Measurements from ENCODE around the gene PITPNM2.
A peak's percentile ranks its signal among the peaks of the same experiment; 100 is the strongest.

The PITPNM2 gene

GRCh38 chr12:123150744-123151456, at the start of gene PITPNM2:
Gene PITPNM2 (minus strand): TSS chr12:123151090. CDS start chr12:123034590, 116,500 bp downstream.
- H2AFZ ChIP-seq (ENCODE audit: low read length) = no peak within 1 kb of the TSS
- no peaks in the 10 kb centered on the region for H3K9me2 ChIP-seq (replicated peaks; ENCODE audit: low read depth, low read length)
- peaks cover 10% of the 10 kb centered on the region for H3K27me3 ChIP-seq (ENCODE audit: insufficient read depth, low read length, poor library complexity, severe bottlenecking)
- H3K36me3 ChIP-seq (ENCODE audit: insufficient read depth, low read length) = peaks cover 13% of the 10 kb centered on the region; the same call in 1 of the 2 replicates
- H3K4me2 ChIP-seq (ENCODE audit: low read depth, low read length, poor library complexity, severe bottlenecking) = peak within 1 kb of the TSS; percentile 49
- H4K20me1 ChIP-seq (ENCODE audit: insufficient read depth, low read length, poor library complexity, severe bottlenecking) = no peaks in the 10 kb centered on the region
- TF ChIP-seq EZH2phosphoT487 (IDR thresholded peaks at IDR 0.05; ENCODE audit: borderline replicate concordance) (no peak), CTCF (conservative IDR thresholded peaks at IDR 0.05; ENCODE audit: low read length) (no peak)
- peak within 1 kb of the TSS; percentile 64 for H3K4me3 ChIP-seq (ENCODE audit: low read length, poor library complexity, severe bottlenecking)
- H3K79me2 ChIP-seq (ENCODE audit: insufficient read depth, low read length) = no peaks in the 10 kb centered on the region
- no peaks in the 10 kb centered on the region for H3K9me3 ChIP-seq (ENCODE audit: insufficient read depth, low read depth, low read length)
- no peaks in the 10 kb centered on the region for H3K4me1 ChIP-seq (ENCODE audit: insufficient read depth, low read length, poor library complexity, severe bottlenecking)
- peaks cover 4% of the 10 kb centered on the region; the same call in 1 of the 2 replicates for H3F3A ChIP-seq (ENCODE audit: low read depth)
- no peak within 1 kb of the TSS for H3K9ac ChIP-seq (ENCODE audit: low read depth, low read length, poor library complexity, severe bottlenecking)

GRCh38 chr12:123200414-123200813, 49.5 kb upstream of the PITPNM2 start:
- Histone ChIP-seq H3K9ac (ENCODE audit: low read depth, low read length, poor library complexity, severe bottlenecking) (no peak overlapping the region), H3K9me2 (replicated peaks; ENCODE audit: low read depth, low read length) (no peaks in the 10 kb centered on the region), H3K79me2 (ENCODE audit: insufficient read depth, low read length) (no peaks in the 10 kb centered on the region), H3K4me2 (ENCODE audit: low read depth, low read length, poor library complexity, severe bottlenecking) (no peak overlapping the region), H4K20me1 (ENCODE audit: insufficient read depth, low read length, poor library complexity, severe bottlenecking) (no peaks in the 10 kb centered on the region), H3K4me1 (ENCODE audit: insufficient read depth, low read length, poor library complexity, severe bottlenecking) (no peaks in the 10 kb centered on the region), H3K36me3 (ENCODE audit: insufficient read depth, low read length) (peaks cover 66% of the 10 kb centered on the region), H3F3A (ENCODE audit: low read depth) (no peaks in the 10 kb centered on the region), H3K4me3 (ENCODE audit: low read length, poor library complexity, severe bottlenecking) (no peak overlapping the region), H3K27me3 (ENCODE audit: insufficient read depth, low read length, poor library complexity, severe bottlenecking) (no peaks in the 10 kb centered on the region), H3K9me3 (ENCODE audit: insufficient read depth, low read depth, low read length) (no peaks in the 10 kb centered on the region), H2AFZ (ENCODE audit: low read length) (no peak overlapping the region)
- TF ChIP-seq EZH2phosphoT487 (IDR thresholded peaks at IDR 0.05; ENCODE audit: borderline replicate concordance) = no peak
- no peak for TF ChIP-seq CTCF (conservative IDR thresholded peaks at IDR 0.05; ENCODE audit: low read length)

GRCh38 chr12:123199936-123200335, 49.0 kb upstream of the PITPNM2 start:
- no peaks in the 10 kb centered on the region for H3F3A ChIP-seq (ENCODE audit: low read depth)
- peaks cover 63% of the 10 kb centered on the region for H3K36me3 ChIP-seq (ENCODE audit: insufficient read depth, low read length)
- H3K79me2 ChIP-seq (ENCODE audit: insufficient read depth, low read length) = no peaks in the 10 kb centered on the region
- H4K20me1 ChIP-seq (ENCODE audit: insufficient read depth, low read length, poor library complexity, severe bottlenecking) = no peaks in the 10 kb centered on the region
- no peak for TF ChIP-seq EZH2phosphoT487 (IDR thresholded peaks at IDR 0.05; ENCODE audit: borderline replicate concordance)
- TF ChIP-seq CTCF (conservative IDR thresholded peaks at IDR 0.05; ENCODE audit: low read length) = no peak
- no peak overlapping the region for H3K9ac ChIP-seq (ENCODE audit: low read depth, low read length, poor library complexity, severe bottlenecking)
- H3K9me3 ChIP-seq (ENCODE audit: insufficient read depth, low read depth, low read length) = no peaks in the 10 kb centered on the region
- H3K4me3 ChIP-seq (ENCODE audit: low read length, poor library complexity, severe bottlenecking) = no peak overlapping the region
- no peaks in the 10 kb centered on the region for H3K9me2 ChIP-seq (replicated peaks; ENCODE audit: low read depth, low read length)
- H3K4me1 ChIP-seq (ENCODE audit: insufficient read depth, low read length, poor library complexity, severe bottlenecking) = no peaks in the 10 kb centered on the region
- no peak overlapping the region for H2AFZ ChIP-seq (ENCODE audit: low read length)
- no peaks in the 10 kb centered on the region for H3K27me3 ChIP-seq (ENCODE audit: insufficient read depth, low read length, poor library complexity, severe bottlenecking)
- no peak overlapping the region for H3K4me2 ChIP-seq (ENCODE audit: low read depth, low read length, poor library complexity, severe bottlenecking)
